ENCODE measurements around the gene NT5E. TPM values are rescaled to one million over a fixed set of nuclear protein-coding genes. Genes with fewer than 3 reads are reported as not detected.
"Not testable (repeated sequence)": the region's sequence is repeated elsewhere in the genome, so short reads cannot be mapped to it uniquely, and the experiment has no call there.

Gene NT5E
- total RNA-seq, 1 experiment from 2014 or later: 0.18 TPM

GRCh38 chr6:85482206-85482904 lies 32.5 kb downstream of the NT5E start:
- Histone ChIP-seq H3K4me3 (no peak overlapping the region), H3K9me3 (replicated peaks) (no peaks in the 10 kb centered on the region), H3K27me3 (no peaks in the 10 kb centered on the region), H3K36me3 (no peaks in the 10 kb centered on the region), H3K4me1 (no peaks in the 10 kb centered on the region), H3K27ac (no peak overlapping the region)
- no peak for DNase-seq

- peak; percentile 49 to 77 for DNase-seq
- Histone ChIP-seq H3K4me3 (no peak overlapping the region), H3K36me3 (no peaks in the 10 kb centered on the region), H3K4me1 (no peaks in the 10 kb centered on the region), H3K27ac (no peak overlapping the region), H3K27me3 (no peaks in the 10 kb centered on the region), H3K9me3 (replicated peaks) (no peaks in the 10 kb centered on the region)
Measured at GRCh38 chr6:85482905-85483700, 33.2 kb downstream of the NT5E start.

- no peak overlapping the region for H3K4me3 ChIP-seq
- H3K36me3 ChIP-seq: no peaks in the 10 kb centered on the region
- H3K4me1 ChIP-seq: no peaks in the 10 kb centered on the region
- no peak overlapping the region for H3K27ac ChIP-seq
- H3K27me3 ChIP-seq: no peaks in the 10 kb centered on the region
- H3K9me3 ChIP-seq (replicated peaks): no peaks in the 10 kb centered on the region
- no peak for DNase-seq
Measured at GRCh38 chr6:85483846-85484245, 34.0 kb downstream of the NT5E start.

- H3K36me3 ChIP-seq: no peaks in the 10 kb centered on the region
- H3K4me3 ChIP-seq: no peak overlapping the region
- no peaks in the 10 kb centered on the region for H3K9me3 ChIP-seq (replicated peaks)
- H3K27ac ChIP-seq: no peak overlapping the region
- no peaks in the 10 kb centered on the region for H3K4me1 ChIP-seq
- DNase-seq: peak in 1 of 2 experiments; percentile 36
- no peaks in the 10 kb centered on the region for H3K27me3 ChIP-seq
Measured at GRCh38 chr6:85484948-85485347, 35.1 kb downstream of the NT5E start.

GRCh38 chr6:85490516-85491248 lies 40.8 kb downstream of the NT5E start:
- Histone ChIP-seq H3K27ac (no peak overlapping the region), H3K36me3 (no peaks in the 10 kb centered on the region), H3K9me3 (replicated peaks) (no peaks in the 10 kb centered on the region), H3K4me1 (no peaks in the 10 kb centered on the region; the same call in 1 of the 2 replicates), H3K27me3 (no peaks in the 10 kb centered on the region), H3K4me3 (no peak overlapping the region)
- DNase-seq: no peak

- H3K4me3 ChIP-seq: no peak overlapping the region
- no peaks in the 10 kb centered on the region for H3K36me3 ChIP-seq
- H3K27me3 ChIP-seq: no peaks in the 10 kb centered on the region
- no peaks in the 10 kb centered on the region; the same call in 1 of the 2 replicates for H3K4me1 ChIP-seq
- H3K27ac ChIP-seq: no peak overlapping the region
- no peaks in the 10 kb centered on the region for H3K9me3 ChIP-seq (replicated peaks)
- no peak for DNase-seq
Measured at GRCh38 chr6:85493389-85493788, 43.5 kb downstream of the NT5E start.

GRCh38 chr6:85494547-85495536 lies 45.0 kb downstream of the NT5E start:
- Histone ChIP-seq H3K9me3 (replicated peaks) (no peaks in the 10 kb centered on the region), H3K4me3 (no peak overlapping the region), H3K4me1 (peaks cover 8% of the 10 kb centered on the region), H3K36me3 (no peaks in the 10 kb centered on the region), H3K27me3 (no peaks in the 10 kb centered on the region), H3K27ac (no peak overlapping the region)
- DNase-seq: no peak

GRCh38 chr6:85496009-85496579 lies 46.2 kb downstream of the NT5E start:
- H3K4me1 ChIP-seq: peaks cover 8% of the 10 kb centered on the region
- no peak for DNase-seq
- no peak overlapping the region for H3K27ac ChIP-seq
- H3K36me3 ChIP-seq: no peaks in the 10 kb centered on the region
- H3K4me3 ChIP-seq: no peak overlapping the region
- H3K27me3 ChIP-seq: no peaks in the 10 kb centered on the region
- H3K9me3 ChIP-seq (replicated peaks): no peaks in the 10 kb centered on the region

- H3K4me3 ChIP-seq: no peak overlapping the region
- no peaks in the 10 kb centered on the region for H3K27me3 ChIP-seq
- DNase-seq: no peak
- no peaks in the 10 kb centered on the region for H3K36me3 ChIP-seq
- H3K4me1 ChIP-seq: peaks cover 8% of the 10 kb centered on the region
- no peaks in the 10 kb centered on the region for H3K9me3 ChIP-seq (replicated peaks)
- H3K27ac ChIP-seq: no peak overlapping the region
Measured at GRCh38 chr6:85496856-85497255, 47.0 kb downstream of the NT5E start.

GRCh38 chr6:85498596-85499258 lies 48.8 kb downstream of the NT5E start:
- H3K36me3 ChIP-seq: no peaks in the 10 kb centered on the region
- no peak overlapping the region for H3K4me3 ChIP-seq
- peaks cover 8% of the 10 kb centered on the region for H3K4me1 ChIP-seq
- H3K27me3 ChIP-seq: no peaks in the 10 kb centered on the region
- peak; percentile 29 to 72 for DNase-seq
- H3K27ac ChIP-seq: no peak overlapping the region
- H3K9me3 ChIP-seq (replicated peaks): no peaks in the 10 kb centered on the region

- Histone ChIP-seq H3K36me3 (peaks cover 18% of the 10 kb centered on the region), H3K4me1 (no peaks in the 10 kb centered on the region)
Measured at GRCh38 chr6:85506441-85507093, 56.7 kb downstream of the NT5E start.

GRCh38 chr6:85516168-85516567 lies 66.3 kb downstream of the NT5E start:
- Histone ChIP-seq H3K27me3 (no peaks in the 10 kb centered on the region), H3K36me3 (peaks cover 34% of the 10 kb centered on the region), H3K9me3 (replicated peaks) (no peaks in the 10 kb centered on the region), H3K4me3 (no peak overlapping the region), H3K4me1 (no peaks in the 10 kb centered on the region), H3K27ac (no peak overlapping the region)
- no peak for DNase-seq

More at GRCh38 chr6:85506441-85507093, 56.7 kb downstream of the NT5E start:
- no peak overlapping the region for H3K27ac ChIP-seq
- no peak overlapping the region for H3K4me3 ChIP-seq
- no peaks in the 10 kb centered on the region for H3K9me3 ChIP-seq (replicated peaks)
- DNase-seq: no peak
- no peaks in the 10 kb centered on the region for H3K27me3 ChIP-seq

GRCh38 chr6:85524281-85524680 lies 74.4 kb downstream of the NT5E start:
- not testable (repeated sequence) for H3K27me3 ChIP-seq; H3K9me3 ChIP-seq (replicated peaks); DNase-seq; H3K27ac ChIP-seq; H3K4me3 ChIP-seq; H3K4me1 ChIP-seq
- H3K36me3 ChIP-seq: peaks cover 24% of the 10 kb centered on the region

All from SJCRH30 (cell line).